K562 (cell line): ENCODE measurements around the gene CPT1C.

ENCODE experiments used
- C11orf30 ChIP-seq: fragments of 450-650 bp; IDR thresholded peaks from 2 replicates; pipeline ENCODE4 v1.6.1; 2016; ENCODE audit warnings: low read depth, mild to moderate bottlenecking
- CCAR2 ChIP-seq: fragments of 200-400 bp; formaldehyde crosslinking; IDR thresholded peaks from 2 replicates; pipeline ENCODE4 v1.6.1; 2017; ENCODE audit warnings: mild to moderate bottlenecking, low read depth, low read length
- CTCF ChIP-seq, 3 experiments: IDR thresholded peaks in 2 of 3; conservative IDR thresholded peaks in 1 of 3; 2 replicates each; pipeline ENCODE4 v1.5.1; 2011 to 2012; ENCODE audit warnings: low read length in 3 of 3, mild to moderate bottlenecking in 3 of 3, control low read depth in 2 of 3, improper control_type of control experiment in 1 of 3, inconsistent platforms in 1 of 3, low read depth in 1 of 3, mixed read lengths in 1 of 3, moderate library complexity in 1 of 3; ENCODE audit not compliant: insufficient read depth in 2 of 3
- ETV6 ChIP-seq, 3 experiments: fragments of 150-350 bp in 1 of 3; sonication (generic) in 1 of 3; formaldehyde crosslinking in 1 of 3; IDR thresholded peaks; 2 replicates each; pipeline versions ENCODE4 v1.6.1 to v1.8.0; 2014 to 2022; ENCODE audit warnings: borderline replicate concordance in 2 of 3, low read depth in 2 of 3, antibody characterized with exemption in 1 of 3, low read length in 1 of 3, mild to moderate bottlenecking in 1 of 3, missing genetic modification reagents in 1 of 3
- MEF2A ChIP-seq: IDR thresholded peaks from 2 replicates; pipeline ENCODE4 v1.6.1; 2011; ENCODE audit warnings: low read depth, mild to moderate bottlenecking, low read length, moderate library complexity; ENCODE audit not compliant: control insufficient read depth
- PCBP2 ChIP-seq: fragments of 200-400 bp; formaldehyde crosslinking; IDR thresholded peaks from 2 replicates; pipeline ENCODE4 v1.6.1; 2018; ENCODE audit warnings: low read length, low read depth, mild to moderate bottlenecking, moderate library complexity; ENCODE audit not compliant: poor library complexity, severe bottlenecking
- ZFP36 ChIP-seq: fragments of 150-350 bp; IDR thresholded peaks from 2 replicates; pipeline ENCODE4 v1.6.1; 2018; ENCODE audit warnings: low read length, low read depth; ENCODE audit not compliant: partially characterized antibody
- ZNF143 ChIP-seq: sonication (generic); formaldehyde crosslinking; IDR thresholded peaks from 2 replicates; pipeline ENCODE4 v1.9.0; 2022; ENCODE audit warnings: mild to moderate bottlenecking, missing genetic modification reagents
- ZNF644 ChIP-seq: fragments of 200-800 bp; sonication (Bioruptor generic); IDR thresholded peaks from 2 replicates; pipeline ENCODE4 v1.6.1; 2016; ENCODE audit warnings: low read depth, missing genetic modification characterization, missing compliant biosample characterization
- TF ChIP-seq, protein P1 (sequence below): sonication (generic); formaldehyde crosslinking; IDR thresholded peaks from 2 replicates; pipeline ENCODE4 v1.8.0; 2022; ENCODE audit warnings: mild to moderate bottlenecking, missing genetic modification reagents

GRCh38 chr19:49689133-49690078 is 1.5 kb upstream of the CPT1C start, which contains the start of gene ADM5:
- no peak for TF ChIP-seq C11orf30
- no peak for TF ChIP-seq ZNF143 (CRISPR knock-in tag)
- TF ChIP-seq ZNF644 (tag), result no peak
- no peak for TF ChIP-seq ETV6 (IDR thresholded peaks at IDR 0.05; ENCODE audit: borderline replicate concordance in 1 of 2, low read depth in 2 of 2, low read length in 1 of 2)
- TF ChIP-seq ETV6 (CRISPR knock-in tag; IDR thresholded peaks at IDR 0.05; ENCODE audit: borderline replicate concordance), result no peak
- TF ChIP-seq, protein P1, sequence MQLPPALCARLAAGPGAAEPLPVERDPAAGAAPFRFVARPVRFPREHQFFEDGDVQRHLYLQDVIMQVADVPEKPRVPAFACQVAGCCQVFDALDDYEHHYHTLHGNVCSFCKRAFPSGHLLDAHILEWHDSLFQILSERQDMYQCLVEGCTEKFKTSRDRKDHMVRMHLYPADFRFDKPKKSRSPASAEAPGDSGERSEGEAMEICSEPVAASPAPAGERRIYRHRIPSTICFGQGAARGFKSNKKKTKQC (CRISPR knock-in tag), result no peak
- no peak for TF ChIP-seq MEF2A
- TF ChIP-seq CTCF (IDR thresholded peaks at IDR 0.05 in 2 of 3, conservative IDR thresholded peaks at IDR 0.05 in 1 of 3; ENCODE audit: insufficient read depth in 2 of 3, low read depth in 1 of 3, low read length in 3 of 3), result no peak
- TF ChIP-seq PCBP2, result no peak
- no peak for TF ChIP-seq ZFP36
- TF ChIP-seq CCAR2, result no peak
